Activated T-helper 1 cell treated with anti-CD3 and anti-CD28 coated beads, Interleukin-12 subunit alpha, Interleukin-12 subunit beta, Interleukin-2, Interleukin-4 antibody, amounts not matched to agents 30 ng/mL and 10 ng/mL and 1 ng/mL, durations not matched to agents 14 hours and 24 hours and 36 hours (primary cell): Measurements from ENCODE around the gene IFNL2. TPM values are rescaled to one million over a fixed set of nuclear protein-coding genes. Genes with fewer than 3 reads are reported as not detected.
"Not testable (repeated sequence)": the region's sequence is repeated elsewhere in the genome, so short reads cannot be mapped to it uniquely, and the experiment has no call there.

Source experiments
- DNase-seq: peaks from one replicate; pipeline ENCODE4 v3.0.0; 2021; ENCODE audit warnings: low spot score
- H3K27ac Mint-ChIP-seq: one replicate; pipeline ENCODE4 v1.8.0; 2021; ENCODE audit warnings: mild to moderate bottlenecking, mixed read lengths
- H3K27me3 Mint-ChIP-seq: one replicate; pipeline ENCODE4 v1.8.0; 2022; ENCODE audit warnings: mild to moderate bottlenecking, moderate library complexity, mixed read lengths; ENCODE audit not compliant: insufficient read depth
- H3K36me3 Mint-ChIP-seq: one replicate; pipeline ENCODE4 v1.8.0; 2021; ENCODE audit warnings: low read depth, mixed read lengths
- H3K4me1 Mint-ChIP-seq: one replicate; pipeline ENCODE4 v1.8.0; 2021; ENCODE audit warnings: low read depth, mixed read lengths
- H3K4me3 Mint-ChIP-seq: one replicate; pipeline ENCODE4 v1.8.0; 2021; ENCODE audit warnings: mild to moderate bottlenecking, moderate library complexity, mixed read lengths
- H3K9me3 Mint-ChIP-seq: one replicate; pipeline ENCODE4 v1.8.0; 2021; ENCODE audit warnings: mixed read lengths
- intact Hi-C: fragments of 100-400 bp; cut with micrococcal nuclease; formaldehyde crosslinking; loops from one replicate; pipeline ENCODE4 v1.15.1; 2024
- total RNA-seq: library from RNA; stranded (reverse); gene quantifications from 2 replicates; pipeline ENCODE4 v1.2.3, GENCODE V29; 2022

The IFNL2 gene
- total RNA-seq, 1 donor from 2014 or later, result not detected

GRCh38 chr19:39244410-39245100 lies 23.6 kb upstream of the IFNL2 start, which contains the start of gene IFNL3:
IFNL3 (minus strand) TSS chr19:39245006; CDS start chr19:39244967, 39 bp downstream.
- H3K4me3 Mint-ChIP-seq, H3K27ac Mint-ChIP-seq, DNase-seq, H3K9me3 Mint-ChIP-seq, intact Hi-C loops, H3K4me1 Mint-ChIP-seq, H3K27me3 Mint-ChIP-seq, H3K36me3 Mint-ChIP-seq: not testable (repeated sequence)

DNA sequence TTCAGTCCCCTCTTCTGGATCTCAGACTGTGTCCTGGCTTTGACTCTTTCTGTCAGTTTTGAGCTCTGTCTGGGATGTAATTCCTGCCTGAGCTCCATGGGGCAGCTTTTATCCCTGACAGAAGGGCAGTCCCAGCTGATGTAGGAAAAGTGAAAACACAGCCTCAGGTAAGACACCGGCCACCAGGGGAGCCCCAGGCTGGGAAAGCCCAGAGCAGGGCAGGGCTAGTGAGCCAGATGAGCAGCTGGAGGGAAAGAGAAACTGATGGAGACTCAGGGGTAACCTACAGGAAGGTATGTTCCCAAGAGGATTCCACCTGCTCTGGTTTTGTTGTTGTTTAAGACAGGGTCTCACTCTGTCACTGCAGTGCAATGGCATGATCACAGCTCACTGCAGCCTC lies 23.0 kb upstream of the IFNL2 start:
- H3K27ac Mint-ChIP-seq, H3K4me3 Mint-ChIP-seq, H3K4me1 Mint-ChIP-seq, H3K9me3 Mint-ChIP-seq, intact Hi-C loops, DNase-seq, H3K36me3 Mint-ChIP-seq: not testable (repeated sequence)
- H3K27me3 Mint-ChIP-seq, result peaks cover 12% of the 10 kb centered on the region

DNA sequence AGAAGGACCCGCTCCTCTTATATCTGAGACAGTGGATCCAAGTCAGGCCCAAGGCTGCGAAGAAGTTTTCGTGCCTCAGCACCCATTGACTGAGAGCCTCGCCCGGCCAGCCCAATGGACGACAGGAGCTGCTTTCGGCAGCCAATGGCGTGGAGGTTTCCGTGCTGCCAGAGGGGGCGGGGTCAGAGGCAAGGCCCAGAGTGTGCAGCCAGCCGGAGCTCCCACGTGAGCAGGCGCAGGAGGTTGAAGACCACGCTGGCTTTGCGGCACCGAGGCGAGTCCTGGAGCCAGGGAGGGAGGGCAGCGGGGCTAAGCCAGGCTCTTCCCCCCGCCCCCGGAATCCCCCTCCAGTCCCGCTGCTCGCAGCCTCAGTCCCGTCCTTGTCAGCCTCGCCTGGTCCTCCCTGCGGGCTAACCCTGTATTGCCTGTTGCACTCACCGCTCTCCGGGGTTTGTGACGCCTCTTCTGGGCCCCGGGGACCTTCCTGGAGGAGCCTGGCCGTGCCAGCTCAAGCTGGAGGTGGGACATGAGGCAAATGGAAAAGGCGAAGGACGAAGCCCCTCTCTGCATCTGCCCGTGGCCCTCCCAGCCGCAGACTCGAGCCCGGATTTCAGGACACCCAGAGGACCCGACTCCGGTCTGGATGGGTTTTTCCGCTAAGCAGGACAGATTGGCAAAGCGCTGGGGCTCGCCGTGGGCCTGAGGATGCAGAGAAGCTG lies 21.1 kb upstream of the IFNL2 start:
- no peaks in the 10 kb centered on the region for H3K4me1 Mint-ChIP-seq
- H3K27me3 Mint-ChIP-seq, result peaks cover 15% of the 10 kb centered on the region
- H3K4me3 Mint-ChIP-seq, result peak overlapping the region; percentile 19
- no peaks in the 10 kb centered on the region for H3K9me3 Mint-ChIP-seq
- intact Hi-C loops, result no loop called here
- no peak for DNase-seq
- no peak overlapping the region for H3K27ac Mint-ChIP-seq
- no peaks in the 10 kb centered on the region for H3K36me3 Mint-ChIP-seq

GRCh38 chr19:39247701-39248664 lies 20.2 kb upstream of the IFNL2 start:
- no peak for DNase-seq
- H3K36me3 Mint-ChIP-seq, result no peaks in the 10 kb centered on the region
- H3K9me3 Mint-ChIP-seq, result no peaks in the 10 kb centered on the region
- intact Hi-C loops, result no loop called here
- no peaks in the 10 kb centered on the region for H3K4me1 Mint-ChIP-seq
- no peak overlapping the region for H3K27ac Mint-ChIP-seq
- H3K4me3 Mint-ChIP-seq, result no peak overlapping the region
- H3K27me3 Mint-ChIP-seq, result peaks cover 16% of the 10 kb centered on the region

- no peak for DNase-seq
- Mint-ChIP-seq H3K27me3 (peaks cover 16% of the 10 kb centered on the region), H3K36me3 (no peaks in the 10 kb centered on the region), H3K4me3 (no peak within 1 kb of the TSS), H3K27ac (no peak within 1 kb of the TSS), H3K9me3 (no peaks in the 10 kb centered on the region), H3K4me1 (no peaks in the 10 kb centered on the region)
- intact Hi-C loops, result no loop called here
These were observed 19.4 kb upstream of the IFNL2 start, which contains the start of gene IFNL4 for GRCh38 chr19:39248806-39249205. IFNL4 (minus strand) TSS chr19:39248856.

GRCh38 chr19:39251081-39251480 lies 17.1 kb upstream of the IFNL2 start:
- Mint-ChIP-seq H3K4me1 (no peaks in the 10 kb centered on the region), H3K36me3 (no peaks in the 10 kb centered on the region), H3K9me3 (no peaks in the 10 kb centered on the region), H3K27ac (no peak overlapping the region), H3K4me3 (no peak overlapping the region), H3K27me3 (peaks cover 15% of the 10 kb centered on the region)
- intact Hi-C loops, result no loop called here
- DNase-seq, result no peak

DNA sequence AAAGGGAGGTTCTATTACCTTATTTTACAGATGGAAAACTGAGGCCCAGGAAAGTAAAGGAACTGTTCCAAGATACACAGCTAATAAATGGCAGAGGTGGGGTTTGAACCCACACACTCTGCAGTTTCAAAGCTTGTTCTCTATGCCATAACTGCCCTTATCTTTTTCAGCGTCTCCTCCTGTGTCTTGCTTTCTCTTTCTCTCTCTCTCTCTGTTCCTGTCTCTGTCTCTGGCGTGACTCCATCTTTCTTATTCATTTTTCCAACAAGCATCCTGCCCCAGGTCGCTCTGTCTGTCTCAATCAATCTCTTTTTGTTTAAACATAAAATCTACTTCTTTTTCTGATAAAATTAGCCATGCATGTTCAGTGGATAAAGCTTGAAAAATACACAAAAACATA lies 16.4 kb upstream of the IFNL2 start:
- no peaks in the 10 kb centered on the region for H3K9me3 Mint-ChIP-seq
- intact Hi-C loops, result no loop called here
- peaks cover 15% of the 10 kb centered on the region for H3K27me3 Mint-ChIP-seq
- no peak for DNase-seq
- H3K36me3 Mint-ChIP-seq, result no peaks in the 10 kb centered on the region
- no peak overlapping the region for H3K4me3 Mint-ChIP-seq
- no peaks in the 10 kb centered on the region for H3K4me1 Mint-ChIP-seq
- no peak overlapping the region for H3K27ac Mint-ChIP-seq

GRCh38 chr19:39252458-39252857 lies 15.7 kb upstream of the IFNL2 start:
- Mint-ChIP-seq H3K27ac (no peak overlapping the region), H3K27me3 (peaks cover 17% of the 10 kb centered on the region), H3K4me3 (no peak overlapping the region), H3K4me1 (no peaks in the 10 kb centered on the region), H3K9me3 (no peaks in the 10 kb centered on the region), H3K36me3 (no peaks in the 10 kb centered on the region)
- intact Hi-C loops, result no loop called here
- DNase-seq, result no peak

GRCh38 chr19:39253374-39254149 lies 14.6 kb upstream of the IFNL2 start:
- intact Hi-C loops, result no loop called here

DNA sequence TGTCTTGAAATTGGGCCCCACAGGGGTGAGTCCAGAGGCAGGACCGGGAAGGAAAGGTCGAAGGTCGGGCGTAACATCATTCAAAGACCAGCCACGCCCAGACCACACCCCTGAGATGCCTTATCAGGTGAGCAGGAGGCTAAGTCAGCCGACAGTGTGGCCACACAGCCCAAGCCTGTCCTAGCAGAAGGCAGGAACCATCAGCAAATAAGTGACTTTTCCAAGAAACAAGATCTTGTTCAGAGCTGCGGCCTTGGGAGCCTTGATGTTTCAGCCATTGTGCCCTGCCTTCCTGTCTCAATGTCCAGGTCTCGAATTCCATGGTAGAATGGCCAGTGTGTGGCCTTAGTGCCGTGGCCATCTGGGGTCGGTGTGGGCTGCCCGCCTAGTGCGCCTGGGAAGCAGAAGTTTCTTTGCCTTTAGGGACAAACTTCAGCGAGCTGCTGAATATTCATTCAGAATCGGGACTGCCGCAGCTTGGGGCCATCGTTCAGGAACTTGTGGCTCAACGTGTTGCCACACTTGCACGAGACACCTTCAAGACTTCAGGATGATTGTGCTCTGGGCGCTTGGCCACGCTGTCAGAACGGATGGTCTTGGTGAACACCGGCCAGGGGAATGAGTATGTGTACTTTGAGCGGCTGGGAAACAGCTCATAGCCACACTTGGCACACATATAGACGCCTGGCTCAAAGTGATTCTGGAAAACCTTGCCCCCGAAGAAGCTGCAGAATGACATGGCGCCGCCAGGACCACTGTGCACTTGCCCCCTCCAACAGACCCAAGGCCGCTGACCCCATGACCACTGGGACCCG lies 13.5 kb upstream of the IFNL2 start:
- H3K27ac Mint-ChIP-seq, result no peak overlapping the region
- H3K4me1 Mint-ChIP-seq, result no peaks in the 10 kb centered on the region
- H3K9me3 Mint-ChIP-seq, result no peaks in the 10 kb centered on the region
- H3K36me3 Mint-ChIP-seq, result no peaks in the 10 kb centered on the region
- H3K27me3 Mint-ChIP-seq, result peaks cover 12% of the 10 kb centered on the region
- no peak for DNase-seq
- intact Hi-C loops, result no loop called here
- no peak overlapping the region for H3K4me3 Mint-ChIP-seq

More at GRCh38 chr19:39253374-39254149, 14.6 kb upstream of the IFNL2 start:
- Mint-ChIP-seq H3K27me3 (peaks cover 17% of the 10 kb centered on the region), H3K4me1 (no peaks in the 10 kb centered on the region), H3K27ac (no peak overlapping the region), H3K9me3 (no peaks in the 10 kb centered on the region), H3K4me3 (no peak overlapping the region), H3K36me3 (no peaks in the 10 kb centered on the region)
- no peak for DNase-seq

- Mint-ChIP-seq H3K27me3 (peaks cover 16% of the 10 kb centered on the region), H3K4me1 (no peaks in the 10 kb centered on the region), H3K27ac (no peak overlapping the region), H3K36me3 (no peaks in the 10 kb centered on the region), H3K9me3 (no peaks in the 10 kb centered on the region), H3K4me3 (no peak overlapping the region)
- no peak for DNase-seq
- intact Hi-C loops, result no loop called here
These were observed 11.0 kb upstream of the IFNL2 start for GRCh38 chr19:39257227-39257626.
